HepG2 (cell line): ENCODE results near the gene ZNF512B. TPM values are rescaled to one million over a fixed set of nuclear protein-coding genes. Genes with fewer than 3 reads are reported as not detected.

Experiments
- AKAP8 ChIP-seq: sonication (generic); formaldehyde crosslinking; IDR thresholded peaks from 2 replicates; pipeline ENCODE4 v1.5.1; 2020; ENCODE audit warnings: mild to moderate bottlenecking, missing genetic modification reagents
- ARID2 ChIP-seq: sonication (generic); formaldehyde crosslinking; IDR thresholded peaks from 2 replicates; pipeline ENCODE4 v1.8.1; 2022; ENCODE audit warnings: mild to moderate bottlenecking, missing genetic modification reagents, borderline replicate concordance
- BCLAF1 ChIP-seq: fragments of 450-650 bp; IDR thresholded peaks from 2 replicates; pipeline ENCODE4 v1.6.1; 2017; ENCODE audit warnings: mild to moderate bottlenecking
- DPF2 ChIP-seq: sonication (generic); formaldehyde crosslinking; IDR thresholded peaks from 2 replicates; pipeline ENCODE4 v1.4.0; 2020; ENCODE audit warnings: mild to moderate bottlenecking, low read depth, missing genetic modification reagents, borderline replicate concordance
- HDAC2 ChIP-seq: sonication (generic); formaldehyde crosslinking; IDR thresholded peaks from 2 replicates; pipeline ENCODE4 v1.4.0; 2020; ENCODE audit warnings: missing genetic modification reagents
- IRF9 ChIP-seq: sonication (generic); formaldehyde crosslinking; IDR thresholded peaks from 2 replicates; pipeline ENCODE4 v1.8.0; 2022; ENCODE audit warnings: missing genetic modification reagents, mild to moderate bottlenecking, borderline replicate concordance
- KAT7 ChIP-seq: IDR thresholded peaks from 2 replicates; pipeline ENCODE4 v1.6.1; 2018; ENCODE audit warnings: borderline replicate concordance, missing compliant biosample characterization
- KLF16 ChIP-seq, 2 experiments: sonication (generic) in 1 of 2; formaldehyde crosslinking in 1 of 2; IDR thresholded peaks; 2 replicates each; pipeline versions ENCODE4 v1.6.1 to v1.8.0; 2016 to 2023; ENCODE audit warnings: missing genetic modification reagents in 2 of 2, missing compliant biosample characterization in 1 of 2
- MEIS2 ChIP-seq: sonication (generic); formaldehyde crosslinking; IDR thresholded peaks from 2 replicates; pipeline ENCODE4 v1.9.0; 2021; ENCODE audit warnings: mild to moderate bottlenecking, missing genetic modification reagents
- PAWR ChIP-seq: sonication (generic); formaldehyde crosslinking; IDR thresholded peaks from 2 replicates; pipeline ENCODE4 v1.4.0; 2020; ENCODE audit warnings: missing genetic modification reagents, mild to moderate bottlenecking, borderline replicate concordance
- PREB ChIP-seq: sonication (generic); formaldehyde crosslinking; IDR thresholded peaks from 2 replicates; pipeline ENCODE4 v1.4.0; 2020; ENCODE audit warnings: missing genetic modification reagents
- RFXANK ChIP-seq: IDR thresholded peaks from 2 replicates; pipeline ENCODE4 v1.6.1; 2016
- SCMH1 ChIP-seq: sonication (generic); formaldehyde crosslinking; IDR thresholded peaks from 2 replicates; pipeline ENCODE4 v1.9.0; 2021; ENCODE audit warnings: missing genetic modification reagents, mild to moderate bottlenecking, borderline replicate concordance
- SRSF4 ChIP-seq: fragments of 200-400 bp; formaldehyde crosslinking; IDR thresholded peaks from one replicate; pipeline ENCODE4 v1.6.1; 2018; ENCODE audit warnings: mild to moderate bottlenecking, low read depth, low read length, moderate library complexity; ENCODE audit not compliant: poor library complexity, severe bottlenecking
- ZFP41 ChIP-seq: sonication (generic); formaldehyde crosslinking; IDR thresholded peaks from 2 replicates; pipeline ENCODE4 v1.4.0; 2020; ENCODE audit warnings: mild to moderate bottlenecking, missing genetic modification reagents, borderline replicate concordance
- ZNF354B ChIP-seq: sonication (generic); formaldehyde crosslinking; IDR thresholded peaks from 2 replicates; pipeline ENCODE4 v1.8.0; 2022; ENCODE audit warnings: mild to moderate bottlenecking, missing genetic modification reagents
- ZNF704 ChIP-seq: sonication (generic); formaldehyde crosslinking; IDR thresholded peaks from 2 replicates; pipeline ENCODE4 v1.8.1; 2023; ENCODE audit warnings: mild to moderate bottlenecking, inconsistent platforms, moderate library complexity, missing genetic modification reagents, borderline replicate concordance
- ZNF747 ChIP-seq: sonication (generic); formaldehyde crosslinking; IDR thresholded peaks from 2 replicates; pipeline ENCODE4 v1.8.1; 2023; ENCODE audit warnings: missing genetic modification reagents, mild to moderate bottlenecking, borderline replicate concordance
- ZSCAN5A ChIP-seq: sonication (generic); formaldehyde crosslinking; IDR thresholded peaks from 2 replicates; pipeline ENCODE4 v1.8.0; 2022; ENCODE audit warnings: mild to moderate bottlenecking, missing genetic modification reagents, borderline replicate concordance
- polyA plus RNA-seq, 8 experiments: library from polyadenylated mRNA; depleted of rRNA in 3 of 8; stranded (reverse) in 7 of 8; unstranded in 1 of 8; fragments of >200 nt; fragmentation: Illumina TruSeq in 4 of 8; extraction: Trizol in 4 of 8; gene quantifications; 2 replicates each; pipeline versions ENCODE4 v1.2.1 to v1.2.3, GENCODE V29; 2011 to 2016; ENCODE audit warnings: low read depth in 4 of 8, missing spikeins in 1 of 8, mixed read lengths in 1 of 8; ENCODE audit not compliant: insufficient read depth in 1 of 8
- total RNA-seq, 5 experiments: library from RNA; depleted of rRNA; stranded (reverse); fragments of >200 nt; fragmentation: Illumina TruSeq; extraction: Trizol; gene quantifications; 2 replicates each; pipeline ENCODE4 v1.2.3, GENCODE V29; 2016; ENCODE audit warnings: low read depth in 1 of 5

ZNF512B gene
- total and polyA plus RNA-seq, 2 of the 13 experiments (the other 11 are each of a cell fraction or from before 2014, with no cell fraction given) = 11.5 to 30.6 TPM

- no peak for TF ChIP-seq BCLAF1
- TF ChIP-seq IRF9 = peak; percentile 100
- peak; percentile 90 for TF ChIP-seq RFXANK (CRISPR knock-in tag)
- TF ChIP-seq SCMH1 (CRISPR knock-in tag) = no peak
- TF ChIP-seq ZSCAN5A (CRISPR knock-in tag) = peak; percentile 89
- TF ChIP-seq PREB (CRISPR knock-in tag) = peak; percentile 85; the same call in 1 of the 2 replicates
- peak; percentile 97 for TF ChIP-seq HDAC2 (CRISPR knock-in tag)
- peak; percentile 100 for TF ChIP-seq ZNF704 (CRISPR knock-in tag)
- peak; percentile 98 for TF ChIP-seq SRSF4
- TF ChIP-seq KAT7 = peak; percentile 98
- TF ChIP-seq ZNF747 (CRISPR knock-in tag) = peak; percentile 99
- peak; percentile 99; the same call in 1 of the 2 replicates for TF ChIP-seq ZFP41 (CRISPR knock-in tag)
- TF ChIP-seq MEIS2 = peak; percentile 76
- TF ChIP-seq ZNF354B = peak; percentile 96
- TF ChIP-seq DPF2 (CRISPR knock-in tag) = peak; percentile 83
- TF ChIP-seq ARID2 = peak; percentile 89; the same call in 1 of the 2 replicates
- TF ChIP-seq AKAP8 (CRISPR knock-in tag) = peak; percentile 100
- peak; percentile 92; the same call in 1 of the 2 replicates for TF ChIP-seq PAWR (CRISPR knock-in tag)
- peak; percentile 78 to 99; a peak in 3 of 4 replicates for TF ChIP-seq KLF16 (CRISPR knock-in tag; IDR thresholded peaks at IDR 0.05)
Observed at GRCh38 chr20:63955827-63956663, 13.7 kb downstream of the ZNF512B start, which contains the start of gene UCKL1 (continued).
